ENCODE measurements around the gene MATN3. TPM values are rescaled to one million over a fixed set of nuclear protein-coding genes. Genes with fewer than 3 reads are reported as not detected.

MATN3 gene
- total RNA-seq, 1 donor from 2014 or later, result 12.8 TPM

GRCh38 chr2:19955544-19956422, 56.7 kb downstream of the MATN3 start:
- TF ChIP-seq, protein P1, sequence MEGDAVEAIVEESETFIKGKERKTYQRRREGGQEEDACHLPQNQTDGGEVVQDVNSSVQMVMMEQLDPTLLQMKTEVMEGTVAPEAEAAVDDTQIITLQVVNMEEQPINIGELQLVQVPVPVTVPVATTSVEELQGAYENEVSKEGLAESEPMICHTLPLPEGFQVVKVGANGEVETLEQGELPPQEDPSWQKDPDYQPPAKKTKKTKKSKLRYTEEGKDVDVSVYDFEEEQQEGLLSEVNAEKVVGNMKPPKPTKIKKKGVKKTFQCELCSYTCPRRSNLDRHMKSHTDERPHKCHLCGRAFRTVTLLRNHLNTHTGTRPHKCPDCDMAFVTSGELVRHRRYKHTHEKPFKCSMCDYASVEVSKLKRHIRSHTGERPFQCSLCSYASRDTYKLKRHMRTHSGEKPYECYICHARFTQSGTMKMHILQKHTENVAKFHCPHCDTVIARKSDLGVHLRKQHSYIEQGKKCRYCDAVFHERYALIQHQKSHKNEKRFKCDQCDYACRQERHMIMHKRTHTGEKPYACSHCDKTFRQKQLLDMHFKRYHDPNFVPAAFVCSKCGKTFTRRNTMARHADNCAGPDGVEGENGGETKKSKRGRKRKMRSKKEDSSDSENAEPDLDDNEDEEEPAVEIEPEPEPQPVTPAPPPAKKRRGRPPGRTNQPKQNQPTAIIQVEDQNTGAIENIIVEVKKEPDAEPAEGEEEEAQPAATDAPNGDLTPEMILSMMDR (IDR thresholded peaks at IDR 0.05), result peak; percentile 92
- no peak overlapping the region for H3K27ac Mint-ChIP-seq (ENCODE audit: unreplicated experiment)
- no peaks in the 10 kb centered on the region for H3K27me3 Mint-ChIP-seq (ENCODE audit: unreplicated experiment)
- no peaks in the 10 kb centered on the region for H3K9me3 Mint-ChIP-seq (ENCODE audit: unreplicated experiment)
- no peak for DNase-seq (ENCODE audit: extremely low spot score, unreplicated experiment)
- peaks cover 4% of the 10 kb centered on the region for H3K4me1 Mint-ChIP-seq (ENCODE audit: unreplicated experiment)
- H3K36me3 Mint-ChIP-seq (ENCODE audit: unreplicated experiment), result peaks cover 10% of the 10 kb centered on the region
- H3K4me3 Mint-ChIP-seq (ENCODE audit: unreplicated experiment), result no peak overlapping the region

GRCh38 chr2:19949071-19949470, 63.4 kb downstream of the MATN3 start:
- no peaks in the 10 kb centered on the region for H3K27me3 Mint-ChIP-seq (ENCODE audit: unreplicated experiment)
- peaks cover 19% of the 10 kb centered on the region for H3K36me3 Mint-ChIP-seq (ENCODE audit: unreplicated experiment)
- peaks cover 25% of the 10 kb centered on the region for H3K4me1 Mint-ChIP-seq (ENCODE audit: unreplicated experiment)
- no peaks in the 10 kb centered on the region for H3K9me3 Mint-ChIP-seq (ENCODE audit: unreplicated experiment)
- peak overlapping the region; percentile 70 for H3K27ac Mint-ChIP-seq (ENCODE audit: unreplicated experiment)
- TF ChIP-seq, protein P1 (IDR thresholded peaks at IDR 0.05), result no peak
- H3K4me3 Mint-ChIP-seq (ENCODE audit: unreplicated experiment), result no peak overlapping the region
- DNase-seq (ENCODE audit: extremely low spot score, unreplicated experiment), result no peak

GRCh38 chr2:19947184-19947940, 65.1 kb downstream of the MATN3 start:
- no peak for DNase-seq (ENCODE audit: extremely low spot score, unreplicated experiment)

GRCh38 chr2:19944205-19944845, 68.1 kb downstream of the MATN3 start:
- H3K4me1 Mint-ChIP-seq (ENCODE audit: unreplicated experiment), result peaks cover 20% of the 10 kb centered on the region
- H3K36me3 Mint-ChIP-seq (ENCODE audit: unreplicated experiment), result peaks cover 20% of the 10 kb centered on the region
- DNase-seq (ENCODE audit: extremely low spot score, unreplicated experiment), result no peak
- no peak overlapping the region for H3K27ac Mint-ChIP-seq (ENCODE audit: unreplicated experiment)
- no peak overlapping the region for H3K4me3 Mint-ChIP-seq (ENCODE audit: unreplicated experiment)
- no peaks in the 10 kb centered on the region for H3K9me3 Mint-ChIP-seq (ENCODE audit: unreplicated experiment)
- H3K27me3 Mint-ChIP-seq (ENCODE audit: unreplicated experiment), result no peaks in the 10 kb centered on the region
- TF ChIP-seq, protein P1 (IDR thresholded peaks at IDR 0.05), result no peak

More at GRCh38 chr2:19947184-19947940, 65.1 kb downstream of the MATN3 start:
- no peak overlapping the region for H3K4me3 Mint-ChIP-seq (ENCODE audit: unreplicated experiment)
- H3K27ac Mint-ChIP-seq (ENCODE audit: unreplicated experiment), result no peak overlapping the region
- no peaks in the 10 kb centered on the region for H3K27me3 Mint-ChIP-seq (ENCODE audit: unreplicated experiment)
- H3K4me1 Mint-ChIP-seq (ENCODE audit: unreplicated experiment), result peaks cover 25% of the 10 kb centered on the region
- no peaks in the 10 kb centered on the region for H3K9me3 Mint-ChIP-seq (ENCODE audit: unreplicated experiment)
- peaks cover 18% of the 10 kb centered on the region for H3K36me3 Mint-ChIP-seq (ENCODE audit: unreplicated experiment)
- TF ChIP-seq, protein P1 (IDR thresholded peaks at IDR 0.05), result no peak

All from osteocyte (in vitro differentiated cells).